HG02885 (cell line): ENCODE results near the gene AKR1C4.
"Not testable (repeated sequence)": the region's sequence is repeated elsewhere in the genome, so short reads cannot be mapped to it uniquely, and the experiment has no call there.

ENCODE experiments used
- ATAC-seq: cut with Tn5 transposase; IDR thresholded peaks from one replicate; pipeline ENCODE4 v1.9.1; 2021; ENCODE audit warnings: mild to moderate bottlenecking; ENCODE audit not compliant: unreplicated experiment, poor library complexity

Gene AKR1C4

GRCh38 chr10:5199398-5199797 is 2.8 kb downstream of the AKR1C4 start:
- no peak for ATAC-seq

- ATAC-seq, result no peak
These were observed 10.2 kb downstream of the AKR1C4 start for GRCh38 chr10:5206799-5207198.

- ATAC-seq, result not testable (repeated sequence)
These were observed 13.1 kb downstream of the AKR1C4 start for GRCh38 chr10:5209776-5210175.

- ATAC-seq, result not testable (repeated sequence)
These were observed 13.6 kb downstream of the AKR1C4 start for GRCh38 chr10:5210261-5210660.

GRCh38 chr10:5211696-5212536 is 15.3 kb downstream of the AKR1C4 start:
- no peak for ATAC-seq

GRCh38 chr10:5216801-5217200 is 20.2 kb downstream of the AKR1C4 start:
- no peak for ATAC-seq

GRCh38 chr10:5219262-5219661 is 22.6 kb downstream of the AKR1C4 start:
- ATAC-seq, result no peak

GRCh38 chr10:5222942-5223341 is 26.3 kb downstream of the AKR1C4 start:
- ATAC-seq, result not testable (repeated sequence)

- ATAC-seq, result no peak
These were observed 32.4 kb downstream of the AKR1C4 start for GRCh38 chr10:5229019-5229418.

- ATAC-seq, result no peak
These were observed 36.7 kb downstream of the AKR1C4 start for GRCh38 chr10:5233324-5233723.

GRCh38 chr10:5234106-5234860 is 37.6 kb downstream of the AKR1C4 start:
- ATAC-seq, result no peak

GRCh38 chr10:5237541-5237940 is 40.9 kb downstream of the AKR1C4 start:
- ATAC-seq, result not testable (repeated sequence)

- no peak for ATAC-seq
These were observed 45.9 kb downstream of the AKR1C4 start for GRCh38 chr10:5242585-5242984.

- ATAC-seq, result no peak
These were observed 46.9 kb downstream of the AKR1C4 start for GRCh38 chr10:5243521-5243987.

GRCh38 chr10:5252177-5253037 is 55.8 kb downstream of the AKR1C4 start:
- ATAC-seq, result no peak

GRCh38 chr10:5254488-5254887 is 57.9 kb downstream of the AKR1C4 start:
- ATAC-seq, result no peak

- not testable (repeated sequence) for ATAC-seq
These were observed 61.1 kb downstream of the AKR1C4 start for GRCh38 chr10:5257768-5258167.

- no peak for ATAC-seq
These were observed 62.7 kb downstream of the AKR1C4 start for GRCh38 chr10:5259132-5259951.

GRCh38 chr10:5259952-5260578 is 63.4 kb downstream of the AKR1C4 start:
- ATAC-seq, result no peak
